ENCODE results near the gene INTS6L. TPM values are rescaled to one million over a fixed set of nuclear protein-coding genes. Genes with fewer than 3 reads are reported as not detected.
A peak's percentile ranks its signal among the peaks of the same experiment; 100 is the strongest.

INTS6L gene, protein sequence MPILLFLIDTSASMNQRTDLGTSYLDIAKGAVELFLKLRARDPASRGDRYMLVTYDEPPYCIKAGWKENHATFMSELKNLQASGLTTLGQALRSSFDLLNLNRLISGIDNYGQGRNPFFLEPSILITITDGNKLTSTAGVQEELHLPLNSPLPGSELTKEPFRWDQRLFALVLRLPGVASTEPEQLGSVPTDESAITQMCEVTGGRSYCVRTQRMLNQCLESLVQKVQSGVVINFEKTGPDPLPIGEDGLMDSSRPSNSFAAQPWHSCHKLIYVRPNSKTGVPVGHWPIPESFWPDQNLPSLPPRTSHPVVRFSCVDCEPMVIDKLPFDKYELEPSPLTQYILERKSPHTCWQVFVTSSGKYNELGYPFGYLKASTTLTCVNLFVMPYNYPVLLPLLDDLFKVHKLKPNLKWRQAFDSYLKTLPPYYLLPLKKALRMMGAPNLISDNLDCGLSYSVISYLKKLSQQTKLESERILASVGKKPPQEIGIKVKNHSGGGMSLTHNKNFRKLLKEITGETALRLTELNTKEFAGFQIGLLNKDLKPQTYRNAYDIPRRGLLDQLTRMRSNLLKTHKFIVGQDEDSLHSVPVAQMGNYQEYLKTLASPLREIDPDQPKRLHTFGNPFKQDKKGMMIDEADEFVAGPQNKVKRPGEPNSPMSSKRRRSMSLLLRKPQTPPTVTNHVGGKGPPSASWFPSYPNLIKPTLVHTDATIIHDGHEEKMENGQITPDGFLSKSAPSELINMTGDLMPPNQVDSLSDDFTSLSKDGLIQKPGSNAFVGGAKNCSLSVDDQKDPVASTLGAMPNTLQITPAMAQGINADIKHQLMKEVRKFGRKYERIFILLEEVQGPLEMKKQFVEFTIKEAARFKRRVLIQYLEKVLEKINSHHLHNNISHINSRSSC
- 3.2 TPM for total RNA-seq
- long read RNA-seq, partial matches to known transcripts = 1 of 2 reads
- long read RNA-seq, other reads (novel, unspliced or antisense) = 1 of 2 reads

DNA sequence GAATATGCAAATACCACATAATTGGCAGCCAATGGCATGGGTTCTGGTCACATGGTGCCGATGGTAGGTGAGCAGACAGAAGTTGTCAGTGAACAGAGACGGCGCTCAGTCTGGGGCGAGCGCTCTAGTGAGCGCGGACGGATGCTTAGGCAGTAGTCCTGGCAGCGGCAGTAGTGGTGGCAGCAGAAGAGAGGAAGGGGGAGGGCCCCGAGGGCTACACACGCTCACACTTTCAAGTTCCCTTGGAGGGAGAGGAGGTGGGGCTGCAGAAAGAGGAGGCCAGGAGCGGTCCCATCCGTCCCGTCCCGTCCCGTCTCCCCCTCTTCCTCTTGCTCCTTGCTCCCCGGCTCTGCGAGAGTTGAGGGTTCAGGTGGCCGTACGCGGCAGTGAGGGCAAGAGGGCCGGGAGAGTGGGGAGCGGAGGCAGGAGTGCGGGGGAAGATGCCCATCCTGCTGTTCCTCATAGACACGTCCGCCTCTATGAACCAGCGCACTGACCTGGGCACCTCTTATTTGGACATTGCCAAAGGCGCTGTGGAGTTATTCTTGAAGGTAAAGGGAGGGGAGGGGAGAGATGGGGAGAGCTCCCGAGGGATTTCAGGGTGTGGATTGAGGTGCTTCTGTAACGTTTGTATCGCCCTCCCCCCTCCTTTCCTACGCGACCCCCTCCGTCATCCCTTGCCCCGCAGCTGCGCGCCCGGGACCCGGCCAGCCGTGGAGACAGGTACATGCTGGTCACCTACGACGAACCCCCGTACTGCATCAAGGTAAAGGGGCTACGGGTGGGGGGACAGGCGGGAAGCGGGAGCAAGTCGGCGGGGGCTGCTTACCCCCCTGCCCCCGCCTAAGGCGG is at the start of gene INTS6L:
Gene INTS6L, plus strand, starts transcription at position 108 of the 852 bp plus-strand sequence. Its CDS starts 333 bp downstream, at position 441.
- DNase-seq (ENCODE audit: missing footprints) (peak; percentile 89), ATAC-seq (peak; percentile 86)
- intact Hi-C loops (cut with DNase I) = loop anchor here (2.0 kb wide), 1 partner anchor 100 kb away; the partner anchor contains the start of gene SMIM10L2A

DNA sequence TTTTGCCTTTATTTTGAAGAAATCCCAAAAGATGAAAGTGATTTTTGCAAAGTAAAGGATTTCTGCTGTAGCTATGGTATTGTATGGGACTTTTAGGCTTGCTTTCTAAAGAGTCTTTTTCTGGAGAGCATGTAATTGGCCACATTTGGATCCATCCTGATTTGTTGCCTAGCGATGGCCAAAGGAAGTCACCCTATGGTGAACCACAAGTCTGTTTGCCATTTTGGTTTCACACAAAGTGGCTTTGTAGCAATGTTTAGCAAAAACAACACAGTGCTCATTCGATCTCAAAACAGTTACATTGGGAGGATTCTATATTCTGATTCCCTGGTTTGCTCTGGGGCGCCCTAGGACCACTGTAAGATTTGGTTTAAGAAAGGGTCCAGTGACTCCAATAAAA is 44.1 kb upstream of the INTS6L start:
- intact Hi-C loops (cut with DNase I) = no loop called here
- no peak for DNase-seq (ENCODE audit: missing footprints)
- no peak for ATAC-seq

DNA sequence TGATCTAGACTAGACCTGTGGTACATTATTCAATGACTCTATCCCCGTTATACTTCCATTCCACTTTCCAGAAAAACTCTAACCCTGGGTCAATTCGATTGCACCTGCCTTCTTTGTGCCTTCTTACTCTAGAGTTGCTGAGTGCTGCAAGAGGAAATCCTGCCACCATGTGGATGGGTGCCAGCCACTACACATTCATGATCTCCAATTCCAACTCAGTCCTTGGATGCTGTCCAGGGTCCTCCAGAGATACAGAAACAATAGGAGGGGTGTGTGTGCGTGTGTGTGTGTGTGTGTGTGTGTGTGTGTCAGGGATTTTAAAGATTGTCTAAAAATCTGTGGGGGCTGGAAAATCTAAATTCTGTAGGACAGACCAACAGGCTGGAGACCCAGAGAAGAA is 42.9 kb upstream of the INTS6L start:
- intact Hi-C loops (cut with DNase I) = no loop called here
- no peak for ATAC-seq
- peak; percentile 58 for DNase-seq (ENCODE audit: missing footprints)

DNA sequence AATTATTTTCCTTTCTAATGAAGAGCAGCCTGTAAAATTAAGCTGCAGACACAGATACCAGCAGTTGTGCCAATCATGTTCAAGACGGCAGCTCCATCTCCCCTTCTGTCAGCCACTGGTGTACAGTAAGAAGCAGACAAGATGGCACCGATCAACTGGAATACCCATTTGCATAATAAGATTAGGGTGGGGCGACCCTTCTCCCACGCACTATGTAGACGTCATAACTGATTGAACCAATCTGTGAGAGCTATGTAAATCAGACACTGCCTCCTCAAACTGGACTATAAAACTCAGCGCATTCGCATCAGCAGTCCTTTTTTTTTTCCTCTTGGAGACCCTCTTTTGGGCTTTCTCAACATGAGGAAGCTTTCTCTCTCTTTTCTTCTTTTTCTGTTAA is 40.4 kb upstream of the INTS6L start:
- intact Hi-C loops (cut with DNase I) = loop anchor here (5.0 kb wide), 2 partner anchors 92 to 152 kb away; no protein-coding TSS in a partner anchor
- ATAC-seq (no peak), DNase-seq (ENCODE audit: missing footprints) (no peak)

DNA sequence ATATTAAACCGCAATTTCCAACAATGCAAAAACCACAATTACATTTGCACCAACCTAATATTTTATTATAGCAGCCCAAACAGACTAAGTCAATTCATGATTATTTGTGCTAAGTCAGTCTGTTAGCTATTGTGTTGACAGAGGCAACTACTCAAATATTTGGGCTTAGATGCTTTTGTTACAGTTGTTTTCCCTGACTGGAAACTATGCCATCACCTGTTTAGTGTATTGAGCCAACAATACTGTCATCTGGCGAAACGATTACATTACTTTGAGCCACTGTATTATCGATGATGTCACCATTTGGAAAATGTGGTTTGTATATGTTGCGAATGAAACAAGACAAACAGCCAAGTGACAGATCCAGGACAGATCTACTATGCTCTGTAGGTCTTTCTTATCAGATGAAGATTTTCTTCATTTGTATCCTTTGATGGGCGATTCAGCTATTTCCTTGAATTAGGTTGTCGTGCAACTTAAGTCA is 38.7 kb upstream of the INTS6L start:
- ATAC-seq (no peak), DNase-seq (ENCODE audit: missing footprints) (no peak)
- intact Hi-C loops (cut with DNase I) = loop anchor here (5.0 kb wide), 2 partner anchors 91 to 151 kb away; no protein-coding TSS in a partner anchor

DNA sequence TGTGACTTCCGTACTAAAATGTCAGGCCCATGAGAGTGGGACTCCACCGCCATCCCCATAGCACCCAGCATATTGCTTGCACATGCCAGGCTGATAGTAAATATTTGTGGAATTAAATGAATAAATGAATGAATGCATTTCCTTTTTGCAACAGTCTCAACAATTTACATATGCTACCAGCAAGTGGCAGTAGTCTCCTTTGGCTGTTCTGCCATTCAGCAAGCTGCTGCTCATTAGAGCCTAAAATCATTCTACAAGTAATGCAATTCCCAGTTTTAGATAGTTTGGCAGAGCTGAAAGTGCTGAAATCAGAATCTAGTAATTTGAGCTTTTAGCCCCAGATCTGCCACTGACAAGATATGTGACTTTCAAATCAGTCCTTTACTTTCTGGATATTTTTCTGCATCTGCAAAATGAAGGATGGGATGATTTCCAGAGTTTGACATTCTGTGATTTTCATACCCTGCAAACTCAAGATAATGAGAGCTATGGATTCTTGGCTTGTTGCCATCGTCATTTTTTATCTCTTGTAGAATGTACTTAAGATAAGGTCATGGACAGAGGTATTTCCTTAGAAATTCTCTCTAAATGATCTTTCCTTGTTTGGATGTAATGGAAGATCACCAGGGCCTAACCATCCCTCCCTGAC is 35.7 kb upstream of the INTS6L start:
- intact Hi-C loops (cut with DNase I) = loop anchor here (5.0 kb wide), 2 partner anchors 88 to 148 kb away; no protein-coding TSS in a partner anchor
- no peak for DNase-seq (ENCODE audit: missing footprints)
- no peak for ATAC-seq

DNA sequence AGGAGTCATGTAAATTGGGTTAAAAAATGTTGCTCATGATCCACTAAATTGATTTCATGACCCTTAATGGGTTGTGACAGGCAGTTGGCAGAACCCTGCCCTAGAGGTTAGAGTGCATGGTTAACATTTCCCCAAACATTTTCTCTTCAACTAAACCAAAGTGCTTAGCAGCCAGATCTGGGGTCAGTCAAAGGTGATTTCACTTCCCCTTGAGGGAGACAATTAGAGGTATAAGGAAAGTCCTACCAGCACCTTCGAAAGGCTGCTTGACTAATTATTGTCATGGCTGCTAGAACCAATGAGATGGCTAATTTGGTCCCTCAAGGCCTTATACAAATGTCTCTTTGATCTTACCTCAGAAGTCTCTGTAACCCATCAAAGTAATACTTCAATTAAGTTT is 30.9 kb upstream of the INTS6L start:
- ATAC-seq (no peak), DNase-seq (ENCODE audit: missing footprints) (no peak)
- intact Hi-C loops (cut with DNase I) = no loop called here

DNA sequence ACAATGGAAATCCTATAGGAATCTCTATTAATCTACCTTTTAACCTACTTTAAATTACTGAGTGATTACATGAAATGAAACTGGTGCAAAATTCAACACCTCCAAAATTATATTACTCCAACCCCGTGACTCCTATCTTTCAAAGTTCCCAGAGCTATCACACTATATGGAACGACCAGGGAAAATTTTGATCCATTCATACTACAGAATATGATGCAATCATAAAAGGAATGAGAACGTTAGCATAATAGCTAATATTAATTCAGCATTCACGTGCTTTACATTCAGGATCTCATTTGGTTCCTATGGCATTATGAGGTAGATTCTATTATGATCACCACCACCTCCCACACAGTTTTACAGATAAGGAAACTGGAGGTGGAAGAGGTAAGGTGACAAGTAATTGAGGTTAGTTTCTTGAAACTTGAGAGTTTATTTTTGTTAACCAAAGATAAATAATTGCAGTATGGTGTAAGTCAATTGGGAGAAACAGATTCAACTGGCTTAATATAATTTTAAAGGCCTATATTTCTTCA is 29.4 kb upstream of the INTS6L start:
- no peak for ATAC-seq
- DNase-seq (ENCODE audit: missing footprints) = no peak
- intact Hi-C loops (cut with DNase I) = no loop called here

DNA sequence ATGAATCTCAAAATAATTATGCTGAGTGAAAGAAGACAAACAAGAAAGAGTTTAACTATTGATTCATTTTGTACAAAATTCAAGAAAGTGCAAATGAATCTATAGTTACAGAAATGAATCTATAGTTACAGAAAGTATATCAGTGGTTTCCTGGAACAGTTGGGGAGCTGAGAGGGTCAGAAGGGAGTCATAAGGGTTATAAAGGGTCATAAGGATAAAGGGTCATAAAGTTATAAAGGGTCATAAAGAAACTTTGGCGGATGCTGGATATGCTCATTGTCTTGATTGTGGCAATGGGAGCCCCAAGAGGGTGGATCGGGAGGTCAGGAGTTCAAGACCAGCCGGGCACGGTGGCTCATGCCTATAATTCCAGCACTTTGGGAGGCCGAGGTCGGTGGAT is 26.0 kb upstream of the INTS6L start:
- intact Hi-C loops (cut with DNase I) = no loop called here
- DNase-seq (ENCODE audit: missing footprints) (no peak), ATAC-seq (no peak)

DNA sequence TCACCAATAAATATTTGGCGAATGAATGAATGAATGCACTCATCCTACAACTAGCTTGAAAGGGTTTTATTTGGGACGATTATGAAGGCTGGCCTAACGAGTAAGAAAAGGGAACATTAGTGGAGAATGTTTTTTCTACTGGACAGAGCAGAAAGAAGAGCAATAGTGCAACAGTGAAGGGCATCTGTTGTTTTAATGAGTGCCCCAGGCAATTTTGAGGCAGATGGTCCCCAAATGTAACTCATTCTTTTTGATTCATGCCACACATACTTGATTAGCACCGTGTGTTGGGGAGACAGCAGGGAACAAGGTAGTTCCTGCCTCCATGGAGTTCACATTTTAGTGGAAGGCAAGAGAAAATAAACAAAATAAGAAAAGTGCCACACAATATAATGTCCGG is 22.7 kb upstream of the INTS6L start:
- intact Hi-C loops (cut with DNase I) = no loop called here
- no peak for ATAC-seq
- no peak for DNase-seq (ENCODE audit: missing footprints)

DNA sequence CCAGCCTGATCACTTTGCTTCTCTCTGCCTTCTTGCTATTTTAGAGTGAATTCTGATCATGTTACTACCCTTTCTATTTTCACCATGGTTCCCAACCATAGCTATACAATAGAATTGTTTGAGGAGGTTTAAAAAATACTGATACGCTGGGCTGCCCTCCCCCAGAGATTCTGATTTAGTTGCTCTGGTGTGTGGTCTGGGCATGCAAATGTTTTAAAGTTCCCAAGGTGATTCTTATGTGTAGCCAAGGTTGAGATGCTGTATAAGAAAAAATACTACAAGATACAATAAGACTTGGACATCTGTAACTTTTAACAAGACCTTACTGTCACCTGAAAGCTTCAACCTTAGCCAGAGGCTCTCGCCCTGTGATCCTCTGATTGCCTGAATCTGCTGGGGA is 22.2 kb upstream of the INTS6L start:
- ATAC-seq (no peak), DNase-seq (ENCODE audit: missing footprints) (no peak)
- intact Hi-C loops (cut with DNase I) = no loop called here

DNA sequence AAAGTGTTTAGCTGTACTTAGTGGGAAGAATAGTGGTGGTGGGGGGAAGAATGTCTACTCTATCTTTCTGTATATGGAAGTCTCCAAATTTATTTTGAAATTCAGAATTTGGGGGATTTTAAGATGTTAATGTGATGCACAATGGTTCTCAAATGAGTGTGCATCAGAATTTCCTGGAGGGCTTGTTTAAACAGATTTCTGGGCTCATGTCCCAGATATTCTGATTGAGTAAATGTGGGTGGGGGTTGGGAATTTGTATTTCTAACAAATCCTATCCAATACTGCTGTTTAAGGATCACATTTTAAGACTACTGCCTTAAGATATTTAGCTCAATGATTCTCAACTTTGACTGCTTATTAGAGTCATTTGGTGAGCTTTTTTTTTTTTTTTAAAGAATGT is 15.1 kb upstream of the INTS6L start:
- ATAC-seq (no peak), DNase-seq (ENCODE audit: missing footprints) (no peak)
- intact Hi-C loops (cut with DNase I) = no loop called here

DNA sequence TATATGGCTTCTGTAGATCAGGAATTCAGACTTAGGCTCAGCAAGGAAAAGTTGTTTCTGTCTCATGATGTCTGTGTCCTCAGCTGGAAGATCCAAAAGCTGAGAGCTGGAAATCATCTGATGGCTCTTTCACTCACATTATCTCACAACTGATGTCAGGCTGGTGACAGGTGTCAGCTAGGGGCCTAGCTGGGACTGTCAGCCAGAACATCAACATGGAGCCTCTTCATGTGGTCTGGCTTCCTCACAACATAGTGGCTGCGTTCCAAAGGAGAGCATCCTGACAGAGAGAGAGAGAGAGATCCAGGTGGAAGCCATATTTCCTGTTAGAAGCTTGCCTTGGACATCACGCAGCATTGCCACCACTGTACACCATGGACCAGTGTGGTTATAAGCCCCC is 10.6 kb upstream of the INTS6L start:
- DNase-seq (ENCODE audit: missing footprints) (no peak), ATAC-seq (no peak)
- intact Hi-C loops (cut with DNase I) = no loop called here

DNA sequence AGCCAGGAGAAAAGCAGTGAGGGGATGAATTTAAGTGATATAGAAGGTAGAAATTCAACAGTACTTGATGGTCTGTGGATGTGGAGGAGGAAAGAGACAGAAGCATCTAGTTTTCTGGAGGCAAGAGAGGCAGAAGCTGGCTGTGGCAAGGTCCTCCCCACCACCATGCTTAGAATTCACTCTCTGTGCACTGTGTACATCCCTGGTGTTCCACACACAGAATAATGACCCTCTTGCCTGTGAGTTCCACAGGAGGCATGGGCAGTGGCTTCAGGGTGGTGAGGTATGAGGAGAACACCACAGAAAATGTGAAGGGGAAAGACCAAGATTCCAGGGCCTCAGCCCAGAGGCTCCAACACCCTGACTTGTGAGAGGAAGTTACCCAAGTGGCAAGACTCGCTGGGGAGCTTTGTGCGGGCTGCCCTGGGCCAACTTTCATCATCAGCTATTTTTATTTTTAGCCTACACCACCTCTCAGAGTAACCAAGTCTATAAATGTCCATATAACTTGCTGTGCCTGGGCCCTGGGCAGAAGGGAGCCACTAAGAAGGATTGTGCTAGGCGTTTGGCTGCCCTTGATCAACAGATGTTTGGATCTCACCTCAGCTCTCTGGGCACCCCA is 7.8 kb upstream of the INTS6L start:
- ATAC-seq (no peak), DNase-seq (ENCODE audit: missing footprints) (no peak)
- intact Hi-C loops (cut with DNase I) = no loop called here

DNA sequence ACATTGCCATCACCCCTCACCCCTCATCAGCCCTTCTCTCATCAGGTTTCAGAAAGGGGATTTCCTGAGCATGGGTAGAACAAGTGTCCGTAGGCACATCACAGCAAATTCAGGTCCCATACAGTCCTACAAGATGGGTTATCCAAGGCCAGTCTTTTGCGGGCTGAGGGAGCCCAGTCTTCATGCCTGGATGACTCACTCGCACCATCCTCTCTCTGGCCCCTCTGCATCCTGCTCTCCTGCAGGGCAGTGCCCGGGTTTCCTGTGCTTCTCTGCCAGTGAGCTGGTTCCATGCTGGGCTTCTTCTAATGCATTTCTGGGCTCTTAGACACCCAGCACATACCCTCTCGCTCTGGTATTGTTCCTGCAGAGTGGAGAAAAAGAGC is 7.3 kb upstream of the INTS6L start:
- no peak for ATAC-seq
- intact Hi-C loops (cut with DNase I) = no loop called here
- DNase-seq (ENCODE audit: missing footprints) = no peak

DNA sequence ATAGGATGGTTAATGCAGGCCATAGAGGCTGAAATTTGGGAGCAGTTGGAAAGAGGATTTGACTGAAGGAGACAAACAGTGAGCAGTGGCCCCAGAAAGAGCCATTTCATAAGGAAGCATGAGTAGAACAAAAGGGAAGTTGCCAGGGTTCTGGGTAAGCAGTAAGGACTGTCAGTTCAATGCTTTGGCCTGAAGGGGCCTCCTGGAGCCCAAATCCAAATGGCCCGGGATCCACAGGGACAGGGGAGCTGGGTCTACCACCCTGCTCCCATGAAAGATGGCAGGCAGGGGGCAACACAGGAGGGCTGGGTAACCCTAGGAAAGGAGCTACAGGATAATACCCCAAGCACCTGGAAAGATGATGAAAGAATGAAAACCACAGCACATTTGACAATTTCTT is 4.1 kb upstream of the INTS6L start:
- intact Hi-C loops (cut with DNase I) = no loop called here
- ATAC-seq (no peak), DNase-seq (ENCODE audit: missing footprints) (no peak)

DNA sequence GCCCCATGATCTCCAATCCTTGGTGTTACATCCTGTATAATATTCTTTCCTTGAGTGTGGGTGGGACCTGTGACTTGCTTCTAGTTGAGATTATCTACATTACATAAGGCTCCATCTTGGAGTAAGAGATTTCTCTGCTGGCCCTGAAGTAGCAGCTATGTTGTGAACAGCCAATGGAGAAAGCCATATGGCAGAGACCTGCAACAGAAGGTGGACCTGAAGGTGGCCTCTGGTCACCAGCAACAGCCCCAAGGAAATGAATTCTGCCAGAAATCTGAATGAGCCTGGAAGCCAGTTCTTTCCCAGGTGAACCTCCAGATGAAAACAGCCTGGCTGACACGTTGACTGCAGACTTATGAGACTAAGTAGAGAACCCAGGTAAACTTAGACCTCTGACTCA is 2.3 kb upstream of the INTS6L start:
- DNase-seq (ENCODE audit: missing footprints) (no peak), ATAC-seq (no peak)
- intact Hi-C loops (cut with DNase I) = no loop called here
